Stimulated activated CD8-positive, alpha-beta memory T cell treated with anti-CD3 and anti-CD28 coated beads, Interleukin-2, amount 100 ng/mL, for 48 hours (primary cell): ENCODE results near the gene NDRG3.
"Not testable (repeated sequence)": the region's sequence is repeated elsewhere in the genome, so short reads cannot be mapped to it uniquely, and the experiment has no call there.

Experiments
- DNase-seq, 2 donors: peaks; one replicate each; pipeline ENCODE4 v3.0.0-alpha.2; 2020; ENCODE audit warnings: low read depth in 2 of 2

Gene NDRG3

GRCh38 chr20:36688630-36689029 lies 57.3 kb downstream of the NDRG3 start:
- no peak for DNase-seq

GRCh38 chr20:36687850-36688249 lies 58.0 kb downstream of the NDRG3 start:
- no peak for DNase-seq

GRCh38 chr20:36686944-36687343 lies 58.9 kb downstream of the NDRG3 start:
- DNase-seq, result no peak

GRCh38 chr20:36686504-36686903 lies 59.4 kb downstream of the NDRG3 start:
- no peak for DNase-seq

- no peak for DNase-seq
These were observed 61.1 kb downstream of the NDRG3 start for GRCh38 chr20:36684747-36685146.

GRCh38 chr20:36682311-36682710 lies 63.6 kb downstream of the NDRG3 start:
- DNase-seq, result no peak

- DNase-seq, result no peak
These were observed 68.5 kb downstream of the NDRG3 start for GRCh38 chr20:36677422-36677771.

GRCh38 chr20:36676701-36677421 lies 69.0 kb downstream of the NDRG3 start:
- DNase-seq, result no peak

GRCh38 chr20:36675545-36675944 lies 70.3 kb downstream of the NDRG3 start:
- DNase-seq, result not testable (repeated sequence)

GRCh38 chr20:36672991-36673390 lies 72.9 kb downstream of the NDRG3 start:
- no peak for DNase-seq

- DNase-seq, result no peak
These were observed 75.1 kb downstream of the NDRG3 start for GRCh38 chr20:36670665-36671357.

GRCh38 chr20:36666181-36666740 lies 79.6 kb downstream of the NDRG3 start:
- no peak for DNase-seq

GRCh38 chr20:36663031-36663430 lies 82.9 kb downstream of the NDRG3 start:
- DNase-seq, result no peak

- DNase-seq, result no peak
These were observed 87.6 kb downstream of the NDRG3 start for GRCh38 chr20:36658300-36658699.

GRCh38 chr20:36656733-36657132 lies 89.2 kb downstream of the NDRG3 start:
- DNase-seq, result no peak

GRCh38 chr20:36655004-36655403 lies 90.9 kb downstream of the NDRG3 start:
- no peak for DNase-seq

- DNase-seq, result no peak
These were observed 91.4 kb downstream of the NDRG3 start for GRCh38 chr20:36654506-36654905.

- DNase-seq, result no peak
These were observed 92.4 kb downstream of the NDRG3 start for GRCh38 chr20:36653456-36653855.

GRCh38 chr20:36647196-36648121 lies 98.4 kb downstream of the NDRG3 start:
- no peak for DNase-seq

- DNase-seq, result no peak
These were observed 99.2 kb downstream of the NDRG3 start for GRCh38 chr20:36646678-36647077.

- peak; percentile 49 to 54 for DNase-seq
These were observed 99.9 kb downstream of the NDRG3 start, which contains the start of gene SLA2 for GRCh38 chr20:36645998-36646397. Gene SLA2, minus strand, starts transcription at chr20:36646196. Its CDS starts 4,861 bp downstream, at chr20:36641335.

- DNase-seq, result no peak
These were observed 100.5 kb downstream of the NDRG3 start for GRCh38 chr20:36645353-36645752.
